HFF-Myc (cell line): Measurements from ENCODE around the gene LDAH.

Source experiments
- DNase-seq: peaks from one replicate; pipeline ENCODE4 v3.0.0-alpha.2; 2011; ENCODE audit warnings: low read depth; ENCODE audit errors: extremely low read depth
- H3K4me3 ChIP-seq: replicated peaks from 2 replicates; pipeline ENCODE4 v1.5.1; 2011; ENCODE audit warnings: low read depth, mild to moderate bottlenecking, control low read depth, low read length
- CTCF ChIP-seq: IDR thresholded peaks from 2 replicates; pipeline ENCODE4 v1.5.1; 2012; ENCODE audit warnings: mild to moderate bottlenecking, low read depth, low read length, control low read depth; ENCODE audit errors: missing control alignments

LDAH gene

GRCh38 chr2:20652141-20652540 is 170.8 kb downstream of the LDAH start:
- DNase-seq = no peak
- TF ChIP-seq CTCF = no peak
- no peak overlapping the region for H3K4me3 ChIP-seq

DNA sequence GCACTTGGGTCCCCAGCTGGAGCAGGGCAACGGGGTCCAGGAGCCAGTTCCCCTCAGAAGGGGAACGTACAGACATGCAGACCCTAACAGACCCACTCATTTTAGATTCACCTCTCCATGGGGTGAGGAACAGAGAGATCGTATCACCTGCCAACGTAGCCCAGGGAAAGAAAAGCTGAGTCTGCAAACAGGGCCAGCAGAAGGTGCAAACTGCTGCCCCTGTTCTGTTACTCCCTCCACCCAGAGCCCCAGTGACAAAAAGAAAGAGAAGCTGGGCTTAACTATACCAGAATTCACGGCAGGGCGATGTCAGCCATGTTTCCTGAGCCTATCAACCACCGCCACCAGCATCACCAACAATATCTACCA is 171.2 kb downstream of the LDAH start:
- no peak for TF ChIP-seq CTCF
- peak overlapping the region; percentile 84; the same call in 1 of the 2 replicates for H3K4me3 ChIP-seq
- DNase-seq = no peak

GRCh38 chr2:20650877-20651730 is 171.8 kb downstream of the LDAH start, which contains the start of gene HS1BP3:
Gene HS1BP3 (minus strand): TSS chr2:20651098. CDS start chr2:20651063, 35 bp downstream.
- DNase-seq = no peak
- peak; percentile 54 for TF ChIP-seq CTCF
- peak within 1 kb of the TSS; percentile 84 for H3K4me3 ChIP-seq

GRCh38 chr2:20650393-20650876 is 172.5 kb downstream of the LDAH start:
- no peak for DNase-seq
- peak overlapping the region; percentile 84 for H3K4me3 ChIP-seq
- TF ChIP-seq CTCF = no peak

GRCh38 chr2:20649976-20650375 is 172.9 kb downstream of the LDAH start:
- TF ChIP-seq CTCF = no peak
- DNase-seq = no peak
- H3K4me3 ChIP-seq = peak overlapping the region; percentile 84

GRCh38 chr2:20649576-20649975 is 173.3 kb downstream of the LDAH start:
- no peak overlapping the region for H3K4me3 ChIP-seq
- no peak for TF ChIP-seq CTCF
- no peak for DNase-seq

DNA sequence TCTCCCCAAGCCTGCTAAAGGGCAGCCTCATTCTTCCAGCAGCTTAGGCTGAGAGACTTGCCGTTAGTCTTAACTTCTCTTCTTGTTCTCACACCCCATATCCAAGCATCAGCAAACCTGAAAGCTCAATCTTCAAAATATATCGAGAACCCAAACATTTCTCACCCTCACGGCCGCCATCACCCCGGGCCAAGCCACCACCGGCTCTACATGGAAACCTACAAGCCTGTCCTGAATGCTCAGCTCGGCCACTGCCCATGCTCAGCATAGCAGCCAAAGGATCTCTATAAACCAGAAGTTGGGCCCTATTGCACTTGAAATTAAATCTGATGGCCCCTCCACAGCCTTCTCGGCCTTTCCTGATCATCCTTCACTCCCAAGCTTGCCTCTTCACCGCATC is 174.1 kb downstream of the LDAH start:
- H3K4me3 ChIP-seq = no peak overlapping the region
- DNase-seq = no peak
- TF ChIP-seq CTCF = no peak
